ENCODE results near the gene TBC1D13. TPM values are rescaled to one million over a fixed set of nuclear protein-coding genes. Genes with fewer than 3 reads are reported as not detected.

TBC1D13 gene
- polyA plus RNA-seq, 2 of the 4 experiments (the other 2 are of a cell fraction), result 13.9 to 17.6 TPM

GRCh38 chr9:128786681-128787601 is at the start of gene TBC1D13 (continued):
- TF ChIP-seq MAX (IDR thresholded peaks at IDR 0.05) (peak; percentile 98), CBX8 (IDR thresholded peaks at IDR 0.05) (no peak), RNF2 (IDR thresholded peaks at IDR 0.05; ENCODE audit: borderline replicate concordance, low read depth) (no peak), RFX5 (IDR thresholded peaks at IDR 0.05) (no peak), HES2 (IDR thresholded peaks at IDR 0.05) (no peak), TP53 (CRISPR knock-in tag; IDR thresholded peaks at IDR 0.05) (no peak), ESRRA (IDR thresholded peaks at IDR 0.05; ENCODE audit: borderline replicate concordance, low read length) (no peak), TFCP2L1 (CRISPR knock-in tag; IDR thresholded peaks at IDR 0.05) (no peak), FOSL2 (IDR thresholded peaks at IDR 0.05) (no peak), FOSL2 (CRISPR knock-in tag; IDR thresholded peaks at IDR 0.05) (no peak), BHLHE40 (IDR thresholded peaks at IDR 0.05; ENCODE audit: low read depth, low read length) (peak; percentile 89), CBX2 (IDR thresholded peaks at IDR 0.05; ENCODE audit: borderline replicate concordance, low read depth) (no peak), RAD21 (conservative IDR thresholded peaks at IDR 0.05 in 1 of 2, IDR thresholded peaks at IDR 0.05 in 1 of 2) (peak in 1 of 2 experiments; percentile 30; a peak in 1 of 5 replicates), REST (IDR thresholded peaks at IDR 0.05) (no peak), ZNF302 (CRISPR knock-in tag; IDR thresholded peaks at IDR 0.05) (no peak), EHMT2 (IDR thresholded peaks at IDR 0.05; ENCODE audit: low read depth) (no peak), POLR2A (IDR thresholded peaks at IDR 0.05; ENCODE audit: low read length) (peak; percentile 69), MAZ (IDR thresholded peaks at IDR 0.05; ENCODE audit: borderline replicate concordance, low read depth, low read length) (peak; percentile 90; the same call in 1 of the 2 replicates), FOXS1 (CRISPR knock-in tag; IDR thresholded peaks at IDR 0.05) (no peak), FOSB (CRISPR knock-in tag; IDR thresholded peaks at IDR 0.05) (no peak), HDAC2 (IDR thresholded peaks at IDR 0.05) (no peak), RCOR1 (IDR thresholded peaks at IDR 0.05; ENCODE audit: low read depth, low read length) (no peak), HOXA7 (CRISPR knock-in tag; IDR thresholded peaks at IDR 0.05) (no peak)
- TF ChIP-seq, protein P1, sequence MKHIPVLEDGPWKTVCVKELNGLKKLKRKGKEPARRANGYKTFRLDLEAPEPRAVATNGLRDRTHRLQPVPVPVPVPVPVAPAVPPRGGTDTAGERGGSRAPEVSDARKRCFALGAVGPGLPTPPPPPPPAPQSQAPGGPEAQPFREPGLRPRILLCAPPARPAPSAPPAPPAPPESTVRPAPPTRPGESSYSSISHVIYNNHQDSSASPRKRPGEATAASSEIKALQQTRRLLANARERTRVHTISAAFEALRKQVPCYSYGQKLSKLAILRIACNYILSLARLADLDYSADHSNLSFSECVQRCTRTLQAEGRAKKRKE (CRISPR knock-in tag; IDR thresholded peaks at IDR 0.05; ENCODE audit: low read depth), result no peak
- TF ChIP-seq, protein P2, sequence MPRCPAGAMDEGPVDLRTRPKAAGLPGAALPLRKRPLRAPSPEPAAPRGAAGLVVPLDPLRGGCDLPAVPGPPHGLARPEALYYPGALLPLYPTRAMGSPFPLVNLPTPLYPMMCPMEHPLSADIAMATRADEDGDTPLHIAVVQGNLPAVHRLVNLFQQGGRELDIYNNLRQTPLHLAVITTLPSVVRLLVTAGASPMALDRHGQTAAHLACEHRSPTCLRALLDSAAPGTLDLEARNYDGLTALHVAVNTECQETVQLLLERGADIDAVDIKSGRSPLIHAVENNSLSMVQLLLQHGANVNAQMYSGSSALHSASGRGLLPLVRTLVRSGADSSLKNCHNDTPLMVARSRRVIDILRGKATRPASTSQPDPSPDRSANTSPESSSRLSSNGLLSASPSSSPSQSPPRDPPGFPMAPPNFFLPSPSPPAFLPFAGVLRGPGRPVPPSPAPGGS (IDR thresholded peaks at IDR 0.05), result peak; percentile 69; the same call in 1 of the 3 replicates

All from A549 (cell line).